Activated CD4-positive, alpha-beta T cell treated with anti-CD3 and anti-CD28 coated beads, Interleukin-2, Interleukin-4, amounts not matched to agents 100 ng/mL and 50 ng/mL, durations not matched to agents 16 hours and 8 hours (primary cell): Measurements from ENCODE around the gene SUN1.
"Not testable (repeated sequence)": the region's sequence is repeated elsewhere in the genome, so short reads cannot be mapped to it uniquely, and the experiment has no call there.

ENCODE experiments used
- DNase-seq: peaks from one replicate; pipeline ENCODE4 v3.0.0-alpha.2; 2020; ENCODE audit warnings: low spot score

Gene SUN1

GRCh38 chr7:832167-832967 is at the start of gene SUN1:
SUN1 (plus strand) TSS chr7:832476; CDS start chr7:832525, 49 bp downstream.
- peak; percentile 71 for DNase-seq

DNA sequence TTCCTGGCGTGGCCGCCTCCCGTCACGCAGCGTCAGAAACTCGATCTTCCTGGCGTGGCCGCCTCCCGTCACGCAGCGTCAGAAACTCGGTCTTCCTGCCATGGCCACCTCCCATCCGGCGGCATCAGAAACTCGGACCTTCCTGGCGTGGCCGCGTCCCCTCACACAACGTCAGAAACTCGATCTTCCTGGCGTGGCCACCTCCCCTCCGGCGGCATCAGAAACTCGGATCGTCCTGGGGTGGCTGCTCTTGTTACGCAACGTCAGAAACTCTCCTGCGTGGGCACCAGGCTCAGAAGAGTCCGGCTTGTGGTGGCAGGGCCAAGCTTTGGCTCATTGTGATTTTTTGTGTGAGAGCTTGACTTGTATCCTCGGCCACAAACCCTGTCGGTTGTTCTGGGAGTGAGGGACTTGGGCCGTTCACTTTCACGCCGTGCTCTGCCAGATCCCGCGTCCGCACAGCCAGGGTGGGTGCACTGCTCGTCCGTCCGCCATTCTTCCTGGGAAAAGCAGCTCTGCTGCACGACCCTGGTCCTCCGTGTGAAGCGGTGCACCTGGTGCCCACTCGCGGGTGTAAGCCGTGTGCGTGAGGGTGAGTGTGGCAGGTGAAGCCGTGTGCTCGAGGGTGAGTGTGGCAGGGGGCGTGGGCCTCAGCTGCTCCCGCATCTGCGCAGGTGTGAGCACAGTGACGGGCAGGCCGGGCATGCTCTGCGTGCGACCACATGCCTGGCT is 49.4 kb upstream of the SUN1 start:
- DNase-seq = no peak

DNA sequence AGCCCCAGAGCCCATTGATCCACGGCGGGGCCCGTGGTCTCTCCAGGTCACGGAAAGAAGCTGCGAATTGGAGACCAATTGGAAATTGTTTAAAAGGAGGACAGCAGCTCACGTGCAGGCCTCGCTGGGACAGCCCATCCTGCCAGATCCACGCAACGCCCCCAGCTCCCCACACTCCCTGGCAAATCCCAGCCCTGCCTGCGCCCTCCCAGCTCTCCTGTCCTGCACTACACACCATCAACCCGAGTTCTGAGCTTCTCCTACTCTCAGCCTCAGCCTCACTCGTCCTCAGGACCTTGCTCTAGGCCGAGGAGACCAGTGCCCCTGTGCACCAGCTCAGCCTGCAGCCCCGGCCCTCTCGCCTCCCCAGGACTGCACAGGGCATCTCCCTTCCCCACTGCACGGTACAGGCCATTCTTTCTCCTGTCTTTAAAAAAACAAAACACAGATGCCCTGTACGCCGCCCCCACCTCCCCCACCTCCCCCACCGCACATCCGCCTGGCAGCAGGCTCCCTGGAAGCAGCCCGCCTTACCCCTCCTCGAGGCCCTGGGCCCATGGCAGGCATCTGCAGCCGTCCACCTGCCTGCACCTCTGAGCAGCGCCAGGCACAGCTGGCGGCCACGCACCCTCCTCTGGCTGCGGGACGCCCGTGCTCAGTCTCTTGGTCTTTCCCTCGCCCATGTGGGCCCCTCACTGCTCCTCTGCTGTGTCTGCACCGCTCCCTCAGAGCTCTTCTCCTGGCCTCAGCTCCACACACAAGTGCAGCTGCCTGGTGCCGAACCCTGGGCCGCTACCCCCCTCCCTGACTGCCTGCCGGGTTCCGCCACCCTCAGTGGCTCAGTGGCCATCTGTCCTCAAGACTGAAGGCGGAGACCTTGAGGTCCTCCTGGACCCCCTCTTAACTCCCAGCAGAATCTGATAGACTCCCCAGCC is 48.5 kb upstream of the SUN1 start:
- DNase-seq = no peak

GRCh38 chr7:784971-785370 is 47.3 kb upstream of the SUN1 start:
- no peak for DNase-seq

- DNase-seq = no peak
Observed at GRCh38 chr7:785416-785815, 46.9 kb upstream of the SUN1 start.

DNA sequence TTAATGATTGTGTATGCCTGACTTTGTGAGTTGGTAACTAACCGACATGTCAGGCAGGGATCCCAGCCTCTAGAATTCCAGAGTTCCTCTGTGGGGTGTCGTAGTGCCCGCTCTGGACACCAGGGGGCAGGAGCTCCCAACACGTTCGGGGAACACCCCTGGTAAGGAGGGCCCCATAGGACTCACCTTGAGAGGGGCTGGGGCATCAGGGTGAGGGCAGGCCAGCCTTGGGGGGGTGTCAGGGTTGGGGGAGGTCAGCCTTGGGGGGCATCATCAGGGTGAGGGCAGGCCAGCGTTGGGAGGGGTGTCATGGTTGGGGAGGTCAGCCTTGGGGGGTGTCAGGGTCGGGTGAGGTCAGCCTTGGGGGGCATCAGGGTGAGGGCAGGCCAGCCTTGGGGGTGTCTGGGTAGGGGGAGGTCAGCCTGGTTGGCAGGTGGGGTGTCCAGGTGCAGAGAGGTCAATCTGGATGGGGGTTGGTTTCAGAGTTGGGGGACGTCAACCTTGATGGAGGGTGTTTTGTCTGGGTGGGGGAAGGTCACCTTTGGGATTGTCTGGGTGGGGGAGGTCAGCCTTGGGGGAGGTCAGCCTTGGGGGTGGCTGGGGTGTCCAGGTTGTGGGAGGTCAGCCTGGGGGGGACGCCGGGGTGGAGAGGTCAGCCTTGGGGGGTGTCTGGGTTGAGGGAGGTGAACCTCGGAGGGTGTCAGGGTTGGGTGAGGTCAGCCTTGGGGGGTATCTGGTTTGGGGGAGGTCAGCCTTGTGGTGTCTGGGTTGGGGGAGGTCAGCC is 45.6 kb upstream of the SUN1 start:
- peak; percentile 52 for DNase-seq

DNA sequence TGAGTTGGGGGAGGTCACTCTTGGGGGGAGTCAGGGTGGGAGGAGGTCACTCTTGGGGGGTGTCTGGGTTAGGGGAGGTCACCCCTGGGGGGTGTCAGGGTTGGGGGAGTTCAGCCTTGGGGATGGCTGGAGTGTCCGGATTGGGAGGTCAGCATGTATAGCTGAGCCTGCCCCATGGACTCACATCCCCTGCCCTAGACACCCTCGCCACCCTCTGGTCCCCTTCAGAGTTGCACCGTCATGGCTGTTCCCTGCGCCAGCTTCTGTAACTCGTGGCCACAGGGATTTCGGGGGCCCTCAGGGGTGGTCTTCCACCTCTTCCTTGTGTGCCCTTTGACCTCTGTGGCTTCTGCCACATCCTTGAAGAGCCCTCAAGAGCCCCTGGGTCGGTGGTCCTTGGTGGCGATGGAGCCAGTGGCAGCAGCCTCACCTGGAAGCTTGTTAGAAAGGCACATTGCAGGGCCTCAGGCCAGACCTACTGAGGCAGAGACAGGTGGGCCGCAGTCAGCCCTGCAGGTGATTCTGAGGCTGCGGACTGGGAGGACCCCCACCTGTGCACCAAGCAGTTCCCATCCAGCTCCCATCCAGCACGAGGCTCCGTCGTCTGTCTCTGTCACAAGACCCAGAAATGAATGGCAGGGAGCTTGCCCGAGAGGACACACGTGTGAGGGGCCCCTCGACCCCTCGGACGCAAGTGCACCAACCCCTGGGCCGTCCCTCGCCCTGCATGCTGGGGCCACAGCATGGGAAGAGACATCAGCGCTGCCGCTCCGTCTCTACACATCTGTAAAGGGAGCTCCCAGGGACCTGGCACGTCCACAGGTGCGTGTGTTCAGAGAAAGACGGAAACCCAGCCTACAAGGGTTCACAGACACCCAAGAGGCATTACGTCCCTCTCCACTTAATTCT is 44.7 kb upstream of the SUN1 start:
- DNase-seq = no peak

- DNase-seq = no peak
Observed at GRCh38 chr7:791519-791918, 40.8 kb upstream of the SUN1 start.

- DNase-seq = no peak
Observed at GRCh38 chr7:794207-794606, 38.1 kb upstream of the SUN1 start.

GRCh38 chr7:794671-795329 is 37.5 kb upstream of the SUN1 start:
- no peak for DNase-seq

DNA sequence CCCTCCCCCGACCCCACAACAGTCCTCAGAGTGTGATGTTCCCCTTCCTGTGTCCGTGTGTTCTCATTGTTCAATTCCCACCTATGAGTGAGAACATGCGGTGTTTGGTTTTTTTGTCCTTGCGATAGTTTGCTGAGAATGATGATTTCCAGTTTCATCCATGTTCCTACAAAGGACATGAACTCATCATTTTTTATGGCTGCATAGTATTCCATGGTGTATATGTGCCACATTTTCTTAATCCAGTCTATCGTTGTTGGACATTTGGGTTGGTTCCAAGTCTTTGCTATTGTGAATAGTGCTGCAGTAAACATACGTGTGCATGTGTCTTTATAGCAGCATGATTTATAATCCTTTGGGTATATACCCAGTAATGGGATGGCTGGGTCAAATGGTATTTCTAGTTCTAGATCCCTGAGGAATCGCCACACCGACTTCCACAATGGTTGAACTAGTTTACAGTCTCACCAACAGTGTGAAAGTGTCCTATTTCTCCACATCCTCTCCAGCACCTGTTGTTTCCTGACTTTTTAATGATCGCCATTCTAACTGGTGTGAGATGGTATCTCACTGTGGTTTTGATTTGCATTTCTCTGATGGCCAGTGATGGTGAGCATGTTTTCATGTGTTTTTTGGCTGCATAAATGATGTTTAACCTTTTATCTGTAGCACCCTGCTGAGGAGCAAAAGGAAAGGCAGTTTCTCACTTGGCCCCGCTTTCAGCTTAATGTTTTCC is 35.7 kb upstream of the SUN1 start:
- not testable (repeated sequence) for DNase-seq

- DNase-seq = no peak
Observed at GRCh38 chr7:798921-799470, 33.3 kb upstream of the SUN1 start.

- DNase-seq = no peak
Observed at GRCh38 chr7:800692-801091, 31.6 kb upstream of the SUN1 start.

GRCh38 chr7:801351-801750 is 30.9 kb upstream of the SUN1 start:
- not testable (repeated sequence) for DNase-seq

DNA sequence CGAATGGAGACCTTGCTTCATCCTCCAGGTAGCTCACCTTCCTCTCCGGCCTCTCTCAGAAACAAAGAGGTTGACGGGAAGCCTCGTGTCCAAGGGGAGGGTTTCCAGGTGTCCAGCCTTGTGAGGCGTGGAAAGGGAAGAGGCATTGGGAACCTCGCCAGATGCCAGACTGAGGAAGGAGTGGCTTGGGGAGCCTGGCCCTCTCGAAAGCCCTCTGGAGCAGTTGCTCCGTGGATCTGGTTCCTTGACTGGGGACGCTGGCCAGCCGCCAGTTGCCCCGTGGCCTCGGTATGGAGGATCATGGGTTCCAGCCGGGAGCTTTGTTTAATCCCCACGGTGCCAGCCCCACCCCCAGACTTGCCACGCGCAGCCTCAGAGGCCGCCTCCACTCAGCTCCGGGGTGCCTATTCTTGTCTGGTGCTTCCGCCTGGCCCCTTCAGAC is 30.3 kb upstream of the SUN1 start:
- no peak for DNase-seq

- DNase-seq = no peak
Observed at GRCh38 chr7:802500-803242, 29.6 kb upstream of the SUN1 start.

GRCh38 chr7:803243-803635 is 29.0 kb upstream of the SUN1 start:
- DNase-seq = no peak

DNA sequence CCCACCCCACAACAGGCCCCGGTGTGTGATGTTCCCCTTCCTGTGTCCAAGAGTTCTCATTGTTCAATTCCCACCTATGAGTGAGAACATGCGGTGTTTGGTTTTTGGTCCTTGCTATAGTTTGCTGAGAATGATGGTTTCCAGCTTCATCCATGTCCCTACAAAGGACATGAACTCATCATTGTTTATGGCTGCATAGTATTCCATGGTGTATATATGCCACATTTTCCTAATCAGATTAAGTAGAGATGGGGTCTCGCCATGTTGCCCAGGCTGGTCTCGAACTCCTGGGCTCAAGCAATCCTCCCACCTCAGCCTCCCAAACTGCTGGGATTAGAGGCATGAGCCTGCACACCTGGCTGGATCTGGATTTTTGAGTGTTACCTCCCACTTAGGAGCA is 28.5 kb upstream of the SUN1 start:
- not testable (repeated sequence) for DNase-seq
